RCC 7860 (cell line): ENCODE results near the gene SSH2.

Experiments used
- DNase-seq: peaks from one replicate; pipeline ENCODE4 v3.0.0-alpha.2; 2015; ENCODE audit warnings: low spot score
- FAIRE-seq: peaks from 2 replicates; lab custom pipeline; 2012; peaks lifted over from hg19 to GRCh38; lab: Jason Lieb, UNC

Gene SSH2

DNA sequence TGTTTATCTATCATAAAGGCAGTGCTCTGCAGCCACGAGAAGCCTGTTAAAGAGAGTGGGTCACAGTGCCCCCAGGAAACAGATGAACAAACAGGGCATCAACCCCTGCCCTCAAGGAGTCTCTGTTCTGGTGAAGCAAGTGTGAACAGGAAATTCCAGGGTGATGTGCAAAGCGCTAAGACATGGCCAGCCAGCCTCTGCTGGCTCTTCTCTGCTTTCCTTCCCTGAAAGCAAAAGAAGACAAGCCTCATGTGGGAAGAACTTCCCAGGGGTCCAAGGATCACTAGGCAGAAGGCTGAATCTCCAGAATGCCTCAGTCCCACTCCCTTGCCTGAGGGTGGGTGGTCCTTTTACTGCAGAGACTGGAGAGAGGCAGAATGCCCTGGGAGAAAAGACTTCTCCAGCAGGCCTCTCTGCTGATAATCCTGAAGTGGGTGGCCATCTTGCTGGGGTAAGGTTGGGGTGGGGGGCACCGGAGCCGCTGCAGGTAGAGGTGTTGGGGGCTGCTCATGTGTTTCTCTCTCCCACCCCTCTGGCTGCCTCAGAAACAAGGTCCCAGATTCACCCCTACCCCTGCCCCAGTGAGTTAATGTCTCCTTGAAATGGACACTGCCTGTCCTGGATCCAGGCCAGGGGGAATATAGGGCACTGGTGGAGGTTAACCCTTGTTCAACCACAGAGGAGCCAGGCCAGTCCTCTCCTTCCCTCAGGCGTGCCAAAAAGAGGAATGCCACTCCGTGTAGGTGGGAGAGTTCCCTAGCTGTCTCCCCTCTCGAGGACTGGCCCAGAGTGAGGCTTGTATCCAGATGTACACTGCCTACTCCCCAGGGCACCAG lies 334.7 kb downstream of the SSH2 start:
- DNase-seq, result no peak
- FAIRE-seq, result no peak

DNA sequence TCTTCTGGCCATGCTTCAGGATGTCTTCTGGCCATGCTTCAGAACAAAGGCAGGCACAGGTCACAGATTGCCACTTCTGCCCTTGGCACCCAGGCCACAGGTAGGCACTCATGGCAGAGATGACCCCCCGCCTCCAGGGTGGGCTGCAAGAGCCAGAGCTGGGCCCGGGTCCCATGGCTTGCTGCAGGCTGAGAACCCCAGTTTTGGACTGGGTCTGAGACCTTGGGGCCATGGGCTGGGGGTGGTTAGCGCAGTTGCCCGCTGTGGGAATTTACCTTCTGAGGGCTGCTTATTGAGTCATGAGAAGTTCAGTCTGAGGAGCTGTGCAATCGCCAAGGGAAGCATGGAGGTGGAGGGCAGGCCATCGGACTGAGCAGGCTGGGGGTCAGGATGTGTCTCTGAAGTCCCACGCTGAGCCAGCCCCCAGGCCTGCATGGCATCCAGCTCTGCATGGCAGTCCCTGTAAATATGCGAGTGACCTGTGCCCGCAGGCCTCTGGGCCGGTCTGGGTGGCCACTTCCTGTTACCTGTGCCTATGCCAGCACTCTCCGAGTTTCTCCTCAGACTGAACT lies 335.4 kb downstream of the SSH2 start:
- FAIRE-seq (no peak), DNase-seq (no peak)

DNA sequence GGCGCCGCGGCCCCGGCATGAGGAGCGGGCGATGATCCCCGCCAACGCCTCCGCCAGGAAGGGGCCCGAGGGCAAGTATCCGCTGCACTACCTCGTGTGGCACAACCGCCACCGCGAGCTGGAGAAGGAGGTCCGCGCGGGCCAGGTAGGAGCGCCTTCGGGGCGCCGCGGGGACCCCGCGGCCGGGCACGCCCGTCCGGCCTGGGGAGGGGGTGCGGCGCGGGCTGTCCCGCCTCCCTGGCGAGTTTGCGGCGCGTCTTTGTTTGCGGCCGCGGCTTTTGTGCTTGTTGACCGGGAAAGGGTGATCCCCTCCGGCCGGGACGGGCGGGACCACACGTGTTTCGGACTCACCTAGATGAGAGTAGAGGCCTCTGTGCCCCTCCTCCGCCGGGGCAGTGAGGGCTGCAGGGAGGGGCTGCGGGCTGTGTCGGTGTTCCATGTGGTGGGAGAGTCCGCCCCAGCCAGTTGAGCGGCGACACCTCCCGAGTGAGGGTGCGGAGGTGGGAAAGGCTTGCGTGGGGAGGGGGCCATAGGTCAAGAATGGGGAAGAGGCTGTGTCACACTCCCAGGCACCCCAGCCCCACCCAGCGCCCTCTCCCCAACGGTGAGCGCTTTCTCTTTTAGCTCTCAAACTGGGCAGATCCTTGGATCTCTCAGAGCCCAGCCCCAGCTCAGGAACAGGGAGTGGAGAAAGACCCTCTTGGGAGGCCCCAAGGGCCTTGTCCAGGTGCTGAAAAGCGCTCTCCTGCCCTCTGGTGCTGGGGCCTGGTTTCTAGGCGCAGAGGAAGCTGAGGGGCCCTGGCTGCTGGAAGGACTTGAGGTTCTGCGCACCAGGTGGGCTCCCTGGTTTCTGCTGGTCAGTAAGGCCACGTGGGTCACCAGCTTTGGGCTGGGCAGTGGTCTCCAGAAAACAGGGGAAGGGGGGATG lies 336.2 kb downstream of the SSH2 start:
- FAIRE-seq (no peak), DNase-seq (no peak)

DNA sequence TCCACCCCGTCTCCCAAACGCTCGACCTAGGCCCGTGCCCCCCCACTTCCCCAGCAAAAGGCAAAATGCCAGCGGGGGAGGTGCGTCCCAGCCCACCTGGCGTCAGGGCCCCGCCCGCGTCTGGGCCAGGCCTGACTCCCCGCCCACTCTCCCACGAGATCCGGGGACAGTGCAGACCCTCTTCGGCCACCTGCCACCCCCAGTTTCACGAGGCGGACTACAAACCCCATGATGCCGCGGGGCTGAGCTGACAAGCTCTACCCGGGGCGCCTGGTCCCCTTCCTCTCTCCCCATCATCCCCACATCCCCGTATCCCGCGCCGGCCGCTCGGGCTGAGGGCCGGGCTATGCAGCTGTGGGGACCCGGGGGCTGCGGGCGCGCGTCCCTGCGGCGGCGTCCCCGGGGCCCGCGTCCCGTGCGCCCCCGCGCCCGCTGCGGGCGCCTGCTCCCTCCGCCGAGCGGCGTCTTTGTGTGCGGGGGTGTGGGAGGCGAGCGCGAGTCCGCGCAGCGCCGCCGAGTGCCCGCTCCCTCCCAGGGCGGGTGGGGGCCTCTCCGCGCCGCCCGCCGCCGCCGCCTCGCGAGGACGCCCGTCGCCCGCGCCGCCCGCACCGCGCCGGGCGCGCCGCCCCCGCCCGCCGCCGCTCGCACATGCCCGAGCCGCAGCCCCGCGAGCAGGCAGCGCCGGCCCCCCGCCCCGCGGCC lies 337.0 kb downstream of the SSH2 start, which contains the start of gene ANKRD13B:
Gene ANKRD13B (plus strand): TSS at position 283 of the 702 bp plus-strand sequence. CDS start 490 bp downstream, outside the sequence.
- FAIRE-seq, result no peak
- DNase-seq, result no peak

DNA sequence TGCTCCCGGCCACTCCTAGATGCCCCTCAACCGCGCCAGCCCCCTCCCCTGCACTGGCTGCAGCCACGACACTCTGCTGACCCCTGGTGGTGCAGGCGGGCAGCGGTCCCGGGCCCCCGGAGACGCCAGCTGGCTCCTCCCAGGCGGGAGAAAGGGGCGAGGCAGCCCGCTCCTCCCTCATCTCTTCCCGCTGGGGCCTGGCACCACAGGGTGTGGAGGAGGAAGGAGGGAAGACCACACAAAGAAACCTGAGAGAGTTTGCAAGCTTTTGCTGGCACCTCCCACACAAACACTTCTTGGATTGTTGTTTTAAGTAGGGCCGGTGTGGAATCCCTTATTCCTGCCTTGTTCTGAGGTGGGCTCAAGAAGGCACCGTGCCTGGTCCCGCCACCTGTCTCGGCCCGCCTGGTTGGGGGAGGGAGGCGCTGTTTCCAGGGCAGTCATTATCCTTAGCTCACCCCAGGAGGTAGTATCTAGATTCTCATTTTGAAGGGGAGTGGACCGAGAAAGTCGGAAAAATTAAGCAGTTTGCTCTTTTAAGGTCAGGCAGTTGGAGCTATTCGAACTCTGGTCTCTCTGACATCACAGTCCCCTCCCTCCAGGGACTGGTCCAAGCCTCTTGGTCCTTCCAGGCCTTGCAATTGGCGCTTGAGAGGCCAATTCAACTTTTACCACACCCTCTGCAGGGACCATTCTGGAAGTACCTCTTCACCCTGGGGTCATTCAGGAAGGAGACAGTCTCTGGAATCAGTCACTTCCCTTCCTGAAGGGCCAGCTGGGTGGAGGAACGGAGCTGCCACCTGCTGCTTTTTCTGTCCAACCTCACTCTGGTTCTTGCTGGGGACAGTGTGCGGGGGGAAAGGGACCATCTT lies 338.1 kb downstream of the SSH2 start:
- FAIRE-seq, result peak; percentile 16
- peak; percentile 59 for DNase-seq

DNA sequence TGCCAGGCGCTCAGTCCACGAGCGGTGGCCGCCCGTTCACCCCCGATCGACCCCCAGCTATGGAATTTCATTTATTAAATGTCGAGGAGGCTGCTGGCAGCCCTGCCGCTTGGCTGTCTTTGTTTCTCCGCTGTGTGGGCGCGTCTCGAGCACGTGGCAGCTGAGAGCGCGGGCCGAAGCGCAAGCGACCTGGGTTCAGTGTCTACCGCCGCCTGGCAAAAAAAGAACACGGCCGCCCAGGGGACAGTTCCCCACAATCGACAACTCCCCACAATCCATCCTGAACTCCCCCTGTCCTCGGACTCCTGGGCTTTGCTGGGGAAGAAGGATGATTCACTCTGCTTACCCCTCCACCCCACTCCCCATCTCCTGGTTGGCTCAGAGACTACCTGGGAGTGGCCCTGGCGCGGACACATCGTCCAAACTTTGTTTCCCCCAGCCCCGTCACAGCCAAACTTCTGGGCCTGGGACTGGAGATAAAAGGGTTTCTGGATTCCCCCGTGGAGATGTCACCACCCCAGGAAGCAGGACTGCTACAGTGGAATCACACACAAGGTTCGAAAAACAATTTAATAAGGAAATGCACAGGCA lies 338.8 kb downstream of the SSH2 start:
- DNase-seq (no peak), FAIRE-seq (no peak)

DNA sequence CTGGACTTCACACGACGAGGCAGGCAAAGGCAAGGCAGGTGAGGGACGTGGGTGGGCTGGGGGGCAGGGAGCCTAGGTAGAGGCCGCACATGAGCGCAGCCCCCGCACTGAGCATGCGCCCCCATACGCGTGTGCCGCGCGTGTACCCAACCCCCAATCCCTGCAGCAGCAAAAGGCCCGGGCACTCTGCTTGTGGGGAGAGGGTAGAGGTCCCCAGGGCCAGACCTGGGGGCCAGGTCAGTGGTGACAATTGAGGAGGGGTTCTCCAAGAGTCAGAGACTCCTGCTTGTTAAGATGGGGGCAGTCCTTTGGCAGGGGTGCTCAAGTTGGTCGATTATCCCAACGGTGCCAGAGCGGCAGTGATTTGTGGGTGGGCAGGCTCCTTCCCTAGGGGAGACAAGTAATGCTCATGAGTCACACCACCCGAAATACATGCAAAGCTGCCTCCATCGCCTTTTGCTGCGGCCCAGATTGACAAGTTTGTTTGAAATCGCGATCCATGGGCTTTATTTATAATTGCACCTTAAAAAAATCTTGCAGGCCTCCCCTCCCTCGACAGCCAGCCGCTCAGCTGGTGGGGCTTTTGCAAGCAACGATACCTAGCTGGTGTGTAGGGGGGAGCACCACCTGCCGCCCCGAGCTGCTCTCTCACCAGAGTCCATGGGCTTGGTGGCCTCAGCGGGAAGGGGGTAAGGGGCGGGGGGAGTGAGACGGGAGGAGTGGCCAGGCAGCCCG lies 339.4 kb downstream of the SSH2 start:
- DNase-seq (no peak), FAIRE-seq (no peak)

DNA sequence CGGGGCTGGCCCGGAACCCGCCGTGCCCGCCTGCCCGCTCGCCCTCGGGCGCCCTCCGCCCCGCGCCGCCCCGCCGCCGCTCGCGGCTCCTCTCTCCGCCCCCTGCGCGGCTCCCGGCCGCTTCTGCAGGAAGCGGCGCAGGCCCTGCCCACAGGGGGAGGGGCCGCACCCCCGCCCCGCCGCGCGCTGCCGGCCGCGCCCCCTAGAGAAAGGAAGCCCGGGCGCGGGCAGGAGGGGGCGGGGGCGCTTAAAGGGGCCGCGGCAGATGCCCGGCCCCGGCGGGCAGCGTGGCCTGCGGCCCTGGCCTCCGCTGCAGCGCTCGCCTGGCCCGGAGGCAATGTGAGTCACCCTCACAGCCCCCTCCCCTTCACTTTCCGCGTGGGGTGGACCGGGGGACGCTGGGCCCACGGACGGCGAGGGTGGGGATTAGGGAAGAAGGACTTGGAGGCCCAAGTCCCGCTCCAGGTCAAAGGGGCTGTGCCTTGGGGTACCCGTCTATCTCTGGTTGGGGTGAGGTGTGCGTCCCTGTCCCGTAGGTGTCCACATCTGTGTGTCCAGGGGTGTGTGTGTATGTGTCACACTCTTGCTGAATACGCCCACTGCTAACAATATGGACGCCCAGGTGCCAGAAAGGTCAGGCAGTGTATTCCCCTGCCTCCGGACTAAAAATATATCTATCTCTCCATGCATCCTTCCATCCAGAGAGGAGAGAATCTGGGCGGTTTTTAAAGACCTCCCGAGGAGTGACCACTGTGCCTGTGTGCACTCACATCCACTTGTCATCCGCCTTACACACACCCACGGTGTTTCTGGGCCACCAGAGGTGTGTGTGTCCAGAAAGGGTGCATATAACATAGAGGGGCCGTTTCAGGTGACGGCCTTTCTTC lies 340.3 kb downstream of the SSH2 start, which contains the start of gene GIT1:
Gene GIT1 (minus strand): TSS at position 125 of the 887 bp plus-strand sequence. CDS start 270 bp downstream, outside the sequence.
- DNase-seq, result peak; percentile 65
- no peak for FAIRE-seq

DNA sequence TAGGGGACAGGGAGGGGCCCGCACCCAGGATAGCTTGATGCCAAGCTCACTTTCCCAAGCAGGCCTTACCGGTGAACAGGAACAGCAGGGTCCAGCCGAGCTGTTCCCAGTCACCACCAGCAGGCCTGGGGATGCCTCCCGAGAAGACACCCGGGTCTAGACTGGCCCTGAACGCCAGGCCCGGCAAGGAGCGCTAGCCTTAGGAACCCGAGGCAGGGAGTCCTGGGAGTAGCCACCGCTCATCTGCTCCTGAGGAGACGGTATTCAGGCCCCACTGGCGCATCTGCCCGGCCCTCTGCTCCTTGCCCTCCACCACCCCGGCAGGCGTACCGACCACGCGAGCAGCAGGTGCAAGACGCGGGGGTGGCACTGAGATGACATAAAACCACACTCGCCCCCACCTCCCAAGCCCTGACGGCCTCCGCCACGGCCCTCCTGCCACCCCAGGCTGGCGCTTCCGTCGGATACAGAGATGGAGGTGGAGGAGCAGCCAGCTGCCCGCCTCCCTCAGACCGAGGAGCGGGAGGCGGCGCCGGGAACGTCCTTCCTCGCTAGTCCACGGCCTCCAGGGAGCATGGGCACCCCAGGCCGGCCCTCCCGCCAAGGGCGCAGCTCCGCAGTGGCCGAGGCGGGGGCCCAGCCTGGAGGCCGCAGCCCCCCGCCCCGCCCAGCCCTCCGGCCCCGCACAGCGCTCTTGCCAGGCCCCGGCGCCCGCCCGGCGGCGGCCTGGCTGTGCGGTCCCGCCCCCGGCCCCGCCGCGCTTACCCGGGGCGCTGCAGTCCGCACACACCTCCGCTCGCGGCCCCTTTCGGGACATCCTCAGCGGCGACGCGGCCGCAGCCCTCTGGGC lies 341.2 kb downstream of the SSH2 start:
- FAIRE-seq (no peak), DNase-seq (no peak)

DNA sequence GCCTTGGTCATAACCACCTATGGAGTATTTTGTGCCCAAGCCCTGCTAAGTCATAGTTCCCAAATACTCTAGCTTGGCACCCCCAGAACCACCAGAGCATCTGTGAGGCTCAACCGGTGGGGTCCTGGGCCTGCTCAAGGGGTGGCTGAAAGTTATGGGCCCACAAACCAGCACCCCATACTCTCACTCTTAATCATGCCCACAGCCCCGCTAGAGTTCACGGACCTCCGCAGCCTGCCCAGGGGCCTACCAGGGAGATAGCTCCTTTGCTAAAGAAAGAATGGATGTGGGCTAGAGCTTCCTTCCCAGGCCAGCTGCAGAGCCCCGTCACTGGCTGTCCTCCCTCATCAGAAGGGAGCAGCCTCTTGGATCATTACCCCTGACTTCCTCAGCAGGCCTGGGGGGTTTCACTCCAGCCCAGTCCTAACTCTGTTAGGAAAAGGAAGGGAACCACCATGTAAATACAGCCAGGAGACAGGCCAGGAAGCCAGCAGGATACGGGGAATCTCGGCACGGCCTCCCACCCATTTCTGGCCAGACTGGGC lies 341.9 kb downstream of the SSH2 start:
- DNase-seq (no peak), FAIRE-seq (no peak)

DNA sequence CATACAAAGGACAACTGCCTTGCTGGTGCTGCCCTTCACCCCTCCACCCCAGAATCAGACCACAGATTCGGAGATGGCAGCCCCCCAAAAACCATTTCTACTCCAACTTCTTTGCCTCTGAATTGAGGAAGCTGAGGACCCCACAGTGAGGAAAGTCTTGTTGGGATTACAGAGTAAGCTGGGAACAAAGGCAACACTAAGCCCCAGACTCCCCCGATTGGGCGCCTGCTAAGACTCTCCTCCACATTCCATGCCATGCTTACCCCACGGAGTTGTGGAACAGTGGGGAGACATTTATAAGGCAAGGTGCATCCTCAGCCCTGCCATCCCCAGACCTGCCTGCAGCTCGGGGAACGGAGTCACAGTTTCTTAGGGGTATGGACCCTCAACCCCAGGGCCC lies 342.4 kb downstream of the SSH2 start:
- no peak for DNase-seq

DNA sequence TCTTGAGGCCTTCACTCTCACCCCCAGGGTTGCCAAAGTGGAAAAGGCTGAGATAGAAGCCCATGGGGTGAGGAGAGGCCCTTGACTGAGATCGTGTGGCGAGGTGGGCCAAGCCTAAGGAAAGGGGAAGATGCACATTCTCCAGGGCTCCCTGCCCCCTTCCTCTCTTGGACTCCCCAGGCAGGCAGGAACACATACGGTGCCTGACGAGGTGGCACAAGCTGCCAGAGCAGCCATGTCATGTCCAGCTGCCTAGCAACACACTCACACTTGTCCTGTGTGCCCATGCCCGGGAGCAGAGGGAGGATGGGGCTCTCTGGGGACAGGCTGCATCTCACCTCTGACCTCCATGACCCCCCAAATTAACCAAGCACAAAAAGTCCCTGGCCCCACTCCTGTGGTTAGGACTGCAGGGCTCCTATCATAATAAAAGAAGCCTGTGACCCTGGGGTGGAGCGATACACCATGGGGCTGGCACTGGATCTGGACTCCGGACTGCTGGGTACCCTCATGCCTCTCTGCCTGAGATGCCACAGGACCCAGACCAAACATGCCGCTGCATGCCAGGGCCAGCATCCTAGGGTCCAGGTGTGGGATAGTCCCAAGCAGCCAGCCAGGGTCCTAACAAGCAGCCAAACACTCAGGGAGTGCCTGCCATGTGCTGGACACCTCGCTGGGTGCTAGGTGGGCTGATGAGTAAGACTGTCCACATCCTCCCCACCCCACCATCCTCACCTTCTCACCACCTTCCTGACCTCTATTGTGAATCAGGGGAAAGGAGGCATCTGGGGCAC lies 343.2 kb downstream of the SSH2 start:
- FAIRE-seq (no peak), DNase-seq (no peak)

More for the DNA sequence above, 342.4 kb downstream of the SSH2 start:
- FAIRE-seq, result no peak

DNA sequence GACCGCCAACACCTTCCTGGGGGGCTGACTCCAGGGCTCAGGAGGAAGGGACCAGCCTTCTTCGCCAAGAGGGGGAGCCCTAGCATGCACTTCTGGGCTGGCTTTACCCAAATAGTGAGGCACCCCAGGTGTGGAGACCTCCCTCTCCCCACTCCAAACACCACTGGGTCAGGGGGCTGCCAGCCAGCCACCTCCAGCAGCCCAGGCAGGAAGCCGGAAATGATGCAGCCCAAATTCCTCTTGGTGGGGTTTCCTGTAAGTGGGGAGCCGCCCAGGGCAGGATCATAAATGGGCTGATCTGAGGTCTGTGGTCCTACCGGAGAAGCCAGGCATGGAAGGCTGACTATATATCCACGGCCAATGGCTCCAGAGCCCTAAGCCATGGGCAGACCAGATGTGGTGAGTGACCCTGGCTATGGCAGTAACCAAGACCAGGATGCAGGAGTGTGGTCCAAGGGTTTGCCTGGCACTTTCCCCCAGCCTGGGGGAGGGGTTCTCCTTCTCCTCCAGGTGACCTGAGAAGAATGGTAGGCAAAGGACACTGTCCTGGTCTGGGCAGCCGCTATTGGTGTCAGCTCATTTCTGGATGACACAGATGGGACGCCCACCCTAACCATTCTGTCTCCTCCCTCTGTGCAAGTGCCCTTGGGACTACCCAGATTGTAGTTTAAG lies 344.8 kb downstream of the SSH2 start:
- DNase-seq (no peak), FAIRE-seq (no peak)

DNA sequence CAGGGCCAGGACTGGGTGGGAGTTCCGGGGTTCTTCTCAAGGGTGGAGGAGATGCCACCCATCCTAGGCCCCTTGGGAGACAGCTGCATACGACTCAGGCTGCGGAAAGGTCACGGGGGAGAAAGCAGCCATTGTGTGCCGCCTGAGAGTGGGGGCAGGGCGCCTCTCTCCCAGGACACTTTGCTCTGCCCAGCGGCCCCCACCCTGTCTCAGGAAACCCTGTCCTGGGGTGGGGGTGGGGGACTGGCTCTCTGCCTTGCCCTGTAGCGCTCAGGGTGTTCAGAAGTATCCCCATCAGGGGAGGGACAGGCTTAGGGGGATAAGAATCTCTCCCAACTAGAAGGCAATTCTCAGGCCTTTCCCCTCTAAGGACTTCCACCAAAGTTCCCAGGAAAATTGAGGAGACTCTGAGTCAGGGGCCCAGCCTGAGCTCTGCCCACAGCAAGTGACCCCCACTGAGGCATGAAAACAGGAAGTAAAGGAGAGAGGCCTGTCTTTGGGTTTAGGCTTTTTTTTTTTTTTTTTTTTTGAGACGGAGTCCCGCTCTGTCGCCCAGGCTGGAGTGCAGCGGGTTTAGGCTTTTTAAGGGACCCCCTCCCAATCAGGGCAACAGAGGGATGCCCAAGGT lies 345.5 kb downstream of the SSH2 start:
- no peak for DNase-seq

More for the DNA sequence above, 345.5 kb downstream of the SSH2 start:
- FAIRE-seq, result no peak
